HG03135 (cell line): ENCODE results near the gene JTB.

Experiments
- ATAC-seq: cut with Tn5 transposase; IDR thresholded peaks from one replicate; pipeline ENCODE4 v1.9.1; 2021; ENCODE audit warnings: mild to moderate bottlenecking, moderate library complexity; ENCODE audit not compliant: unreplicated experiment

Gene JTB

GRCh38 chr1:153933955-153934354, 43.5 kb downstream of the JTB start:
- no peak for ATAC-seq

GRCh38 chr1:153933430-153933829, 44.0 kb downstream of the JTB start:
- ATAC-seq, result no peak

DNA sequence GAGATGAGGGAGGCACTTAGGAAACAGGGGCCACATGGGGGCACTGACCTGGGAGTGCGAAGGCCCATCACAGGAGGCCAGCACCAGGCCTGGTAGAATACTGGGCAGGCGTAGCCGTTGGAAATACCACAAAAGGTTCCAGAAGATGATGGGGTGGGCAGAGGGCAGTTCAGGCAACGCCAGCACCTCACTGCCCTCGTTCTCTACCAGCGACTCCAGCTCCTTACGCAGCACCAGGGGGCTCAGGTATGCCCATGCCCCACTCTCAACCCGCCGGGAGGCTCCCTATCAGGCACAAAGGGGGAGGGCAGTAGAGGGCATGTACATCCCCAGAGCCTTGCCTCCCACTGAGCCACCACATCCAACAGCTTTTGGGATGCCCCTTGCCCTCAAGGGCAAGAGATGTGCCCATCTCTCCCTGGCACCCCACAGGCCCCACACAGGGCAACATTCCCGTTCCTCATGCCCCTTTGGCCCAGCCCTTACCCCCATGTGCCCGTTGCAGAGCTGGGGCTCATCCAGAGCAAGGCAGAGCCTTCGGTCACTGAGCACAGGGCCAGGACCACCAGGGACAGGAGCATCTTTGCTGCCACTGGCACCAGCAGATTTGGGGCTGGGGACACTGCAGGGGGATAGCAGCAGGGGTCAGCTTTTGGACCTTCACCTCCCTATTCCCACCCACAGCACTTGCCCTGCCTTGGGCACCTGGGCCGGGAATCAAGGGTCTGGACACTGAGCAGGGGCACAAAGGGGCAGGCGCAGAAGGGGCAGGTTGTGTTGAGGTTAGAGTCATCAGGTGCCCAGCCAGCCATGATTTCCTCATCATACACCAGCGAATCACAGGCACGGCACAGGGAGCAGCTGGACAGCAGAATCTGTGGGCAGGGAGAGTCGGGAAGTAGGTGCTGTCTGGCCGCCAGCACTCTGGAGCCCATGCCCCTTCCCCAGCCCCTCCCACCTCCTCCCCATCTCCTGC, 45.0 kb downstream of the JTB start:
- no peak for ATAC-seq

DNA sequence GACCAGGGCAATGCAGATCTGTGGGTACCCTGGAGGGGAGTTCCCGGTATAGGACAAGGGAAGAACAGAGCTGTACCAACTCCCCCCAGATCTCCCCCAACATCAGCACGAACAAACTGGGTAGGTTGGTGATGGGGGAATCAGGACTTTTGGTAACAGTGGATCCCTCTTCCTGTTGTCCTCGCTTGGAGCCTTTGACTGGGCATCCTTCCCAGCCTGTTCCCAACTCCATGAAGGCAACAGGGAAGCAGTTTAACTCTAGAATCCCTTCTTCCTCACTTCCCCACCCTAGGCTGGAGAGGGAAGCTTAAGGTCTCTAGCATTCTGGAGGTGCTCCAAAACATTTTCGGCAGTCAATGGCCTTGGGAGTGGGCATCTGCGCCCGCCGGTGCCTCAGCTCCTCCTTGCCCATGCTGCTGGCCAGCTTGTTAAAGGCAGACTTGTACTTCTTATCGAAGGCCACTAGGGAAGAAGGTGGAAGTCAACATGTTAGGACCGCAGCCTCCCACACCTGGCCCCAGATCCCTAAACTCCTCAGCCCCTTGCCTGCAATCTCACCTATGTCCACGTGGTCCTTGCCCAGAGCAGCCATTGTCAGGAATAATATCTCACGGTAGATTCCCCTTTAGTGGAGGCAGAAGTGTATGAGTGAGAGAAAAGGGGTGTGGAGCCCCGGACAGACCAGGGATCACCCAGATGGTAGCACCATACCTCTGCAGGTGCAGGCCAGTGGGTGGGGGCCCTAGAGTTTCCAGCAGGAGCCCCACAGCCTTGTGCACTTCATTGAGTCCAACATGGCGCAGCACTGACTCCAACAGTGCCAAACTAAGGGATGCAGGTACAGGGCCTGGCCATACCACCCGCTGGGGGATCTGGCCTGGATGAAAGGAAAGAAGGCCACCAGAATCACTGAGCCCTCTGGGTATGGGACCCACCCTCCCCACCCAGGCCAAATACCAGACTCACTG, 47.2 kb downstream of the JTB start:
- ATAC-seq, result no peak

DNA sequence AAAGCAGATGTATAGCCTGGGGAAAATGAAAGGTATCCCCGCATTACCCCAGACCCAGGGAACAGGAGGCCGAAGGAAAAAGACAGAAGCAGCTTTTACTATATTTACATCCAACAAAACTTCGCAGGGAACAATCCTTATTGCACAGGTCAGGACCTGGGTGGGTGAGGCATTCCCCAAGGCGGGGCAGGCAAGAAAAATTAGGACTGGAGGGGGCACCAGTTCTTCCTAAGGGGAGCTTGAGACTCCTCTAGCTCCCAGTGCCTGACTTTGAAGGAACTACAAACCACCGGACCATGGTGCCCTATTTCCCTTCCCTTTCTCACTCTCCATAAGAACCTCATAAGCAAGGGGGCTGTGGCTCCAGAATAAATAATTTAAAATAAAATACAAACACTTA, 48.0 kb downstream of the JTB start:
- no peak for ATAC-seq

GRCh38 chr1:153928791-153929341, 48.6 kb downstream of the JTB start:
- no peak for ATAC-seq

- ATAC-seq, result no peak
Measured at GRCh38 chr1:153928245-153928644, 49.2 kb downstream of the JTB start.

DNA sequence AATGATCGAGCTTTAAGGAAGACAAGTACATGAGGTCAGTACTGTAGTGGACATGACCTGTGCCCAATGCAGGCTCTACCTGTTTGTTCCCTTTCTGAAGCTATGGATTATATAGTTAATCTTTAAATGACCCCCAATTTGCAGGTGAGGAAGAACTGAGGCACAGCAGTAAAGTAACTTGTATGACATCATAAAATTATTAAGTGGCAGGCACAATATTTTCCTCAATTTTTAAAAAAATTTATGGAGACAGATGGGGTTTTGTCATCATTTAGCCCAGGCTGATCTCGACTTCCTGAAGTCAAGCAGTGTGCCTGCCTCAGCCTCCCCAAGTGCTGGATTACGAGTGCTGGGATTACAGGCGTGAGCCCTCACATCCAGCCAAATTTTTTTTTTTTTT, 51.1 kb downstream of the JTB start:
- ATAC-seq, result no peak
